ENCODE measurements around the gene SEC24D.
A peak's percentile ranks its signal among the peaks of the same experiment; 100 is the strongest.
"Not testable (repeated sequence)": the region's sequence is repeated elsewhere in the genome, so short reads cannot be mapped to it uniquely, and the experiment has no call there.

Gene SEC24D

GRCh38 chr4:118835571-118836300, at the start of gene SEC24D:
Gene SEC24D, minus strand, starts transcription at chr4:118836126. Its CDS starts 2,430 bp downstream, at chr4:118833696.
- peak; percentile 66 to 69 for DNase-seq (ENCODE audit: low read depth in 2 of 2)

GRCh38 chr4:118884716-118885115, 48.8 kb upstream of the SEC24D start:
- no peak for DNase-seq (ENCODE audit: low read depth in 2 of 2)

GRCh38 chr4:118883861-118884260, 47.9 kb upstream of the SEC24D start:
- no peak for DNase-seq (ENCODE audit: low read depth in 2 of 2)

- no peak for DNase-seq (ENCODE audit: low read depth in 2 of 2)
These were observed 45.7 kb upstream of the SEC24D start for GRCh38 chr4:118881512-118882146.

GRCh38 chr4:118879409-118879808, 43.5 kb upstream of the SEC24D start:
- no peak for DNase-seq (ENCODE audit: low read depth in 2 of 2)

- DNase-seq (ENCODE audit: low read depth in 2 of 2) = not testable (repeated sequence)
These were observed 42.6 kb upstream of the SEC24D start for GRCh38 chr4:118878507-118878906.

GRCh38 chr4:118877797-118878196, 41.9 kb upstream of the SEC24D start:
- no peak for DNase-seq (ENCODE audit: low read depth in 2 of 2)

- DNase-seq (ENCODE audit: low read depth in 2 of 2) = no peak
These were observed 36.3 kb upstream of the SEC24D start for GRCh38 chr4:118872181-118872580.

GRCh38 chr4:118869808-118870342, 33.9 kb upstream of the SEC24D start:
- DNase-seq (ENCODE audit: low read depth in 2 of 2) = peak in 1 of 2 experiments; percentile 28

GRCh38 chr4:118867311-118868067, 31.6 kb upstream of the SEC24D start:
- DNase-seq (ENCODE audit: low read depth in 2 of 2) = peak; percentile 48 to 61

GRCh38 chr4:118866442-118866841, 30.5 kb upstream of the SEC24D start:
- DNase-seq (ENCODE audit: low read depth in 2 of 2) = no peak

GRCh38 chr4:118865091-118865708, 29.3 kb upstream of the SEC24D start:
- peak in 1 of 2 experiments; percentile 20 for DNase-seq (ENCODE audit: low read depth in 2 of 2)

GRCh38 chr4:118858779-118859178, 22.9 kb upstream of the SEC24D start:
- no peak for DNase-seq (ENCODE audit: low read depth in 2 of 2)

GRCh38 chr4:118857760-118858159, 21.8 kb upstream of the SEC24D start:
- DNase-seq (ENCODE audit: low read depth in 2 of 2) = no peak

- no peak for DNase-seq (ENCODE audit: low read depth in 2 of 2)
These were observed 14.7 kb upstream of the SEC24D start for GRCh38 chr4:118850488-118851173.

- no peak for DNase-seq (ENCODE audit: low read depth in 2 of 2)
These were observed 14.1 kb upstream of the SEC24D start for GRCh38 chr4:118849867-118850487.

GRCh38 chr4:118848901-118849300, 13.0 kb upstream of the SEC24D start:
- no peak for DNase-seq (ENCODE audit: low read depth in 2 of 2)

- no peak for DNase-seq (ENCODE audit: low read depth in 2 of 2)
These were observed 12.3 kb upstream of the SEC24D start for GRCh38 chr4:118848242-118848641.

GRCh38 chr4:118846979-118847378, 11.1 kb upstream of the SEC24D start:
- no peak for DNase-seq (ENCODE audit: low read depth in 2 of 2)

- DNase-seq (ENCODE audit: low read depth in 2 of 2) = no peak
These were observed 9.7 kb upstream of the SEC24D start for GRCh38 chr4:118845552-118846050.

GRCh38 chr4:118843237-118843636, 7.3 kb upstream of the SEC24D start:
- DNase-seq (ENCODE audit: low read depth in 2 of 2) = no peak

Data from fibroblast of skin of left biceps (primary cell).